Measurements from ENCODE around the gene TCAP. TPM values are rescaled to one million over a fixed set of nuclear protein-coding genes. Genes with fewer than 3 reads are reported as not detected.

The TCAP gene
- polyA plus RNA-seq, 1 donor (not counting 4 experiments of a cell fraction or from before 2014, with no cell fraction given), result 0.20 TPM

DNA sequence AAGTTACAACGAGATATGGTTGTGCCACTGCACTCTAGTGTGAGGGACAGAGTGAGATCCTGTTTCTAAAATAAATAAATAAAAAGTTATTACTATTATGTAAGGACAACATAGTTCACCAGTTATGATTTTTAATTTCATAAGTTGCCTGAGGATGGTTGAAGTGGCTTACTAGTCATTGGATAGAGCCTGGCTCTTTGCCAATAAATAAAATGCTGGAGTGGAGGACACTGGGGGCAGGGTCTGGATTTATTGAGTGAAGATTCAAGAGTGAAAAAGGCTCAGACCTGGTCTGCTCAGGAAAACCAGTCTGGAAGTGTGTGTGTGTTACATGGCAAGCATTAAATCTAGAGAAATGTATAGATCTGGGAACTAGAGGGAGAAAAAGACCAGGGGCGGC, 26.1 kb upstream of the TCAP start:
- Histone ChIP-seq H3K4me1 (ENCODE audit: control insufficient read depth, extremely low read depth, insufficient read depth, low read length) (peaks cover 27% of the 10 kb centered on the region), H3K9me1 (ENCODE audit: control insufficient read depth, extremely low read depth, insufficient read depth, low read length) (peaks cover 3% of the 10 kb centered on the region), H3K79me2 (ENCODE audit: control insufficient read depth, insufficient read depth, low read length) (peaks cover 41% of the 10 kb centered on the region), H4K20me1 (ENCODE audit: control insufficient read depth, extremely low read depth, insufficient read depth, low read length) (peaks cover 6% of the 10 kb centered on the region), H3K27me3 (ENCODE audit: control insufficient read depth, extremely low read depth, insufficient read depth, low read length) (no peaks in the 10 kb centered on the region), H3K4me2 (ENCODE audit: control insufficient read depth, extremely low read depth, insufficient read depth, low read depth, low read length) (no peak overlapping the region), H2AFZ (ENCODE audit: control insufficient read depth, low read length) (no peak overlapping the region), H3K36me3 (ENCODE audit: control insufficient read depth in 2 of 2, extremely low read depth in 1 of 2, insufficient read depth in 2 of 2, low read length in 2 of 2) (no peaks in the 10 kb centered on the region), H3K27ac (ENCODE audit: control insufficient read depth, insufficient read depth, low read length) (no peak overlapping the region), H3K9me3 (ENCODE audit: control insufficient read depth, low read depth, low read length) (no peaks in the 10 kb centered on the region), H3K9ac (ENCODE audit: control insufficient read depth, extremely low read depth, insufficient read depth, low read length) (no peak overlapping the region), H3K4me3 (ENCODE audit: control insufficient read depth in 2 of 3, extremely low read depth in 1 of 3, insufficient read depth in 2 of 3, low read depth in 1 of 3, low read length in 3 of 3) (no peak overlapping the region)
- no peak for DNase-seq (ENCODE audit: low read depth, low spot score)
- no peak for TF ChIP-seq CTCF (optimal IDR thresholded peaks at IDR 0.05 in 1 of 3, IDR thresholded peaks at IDR 0.05 in 1 of 3, conservative IDR thresholded peaks at IDR 0.05 in 1 of 3; ENCODE audit: extremely low read depth in 1 of 3, insufficient read depth in 2 of 3, low read length in 3 of 3)
- TF ChIP-seq EZH2 (IDR thresholded peaks at IDR 0.05; ENCODE audit: low read length), result no peak
- dilution Hi-C loops (cut with MboI; ENCODE audit: extremely low pct_ligation_motif_present, low sequenced_read_pairs), result no loop called here
- FAIRE-seq, result no peak

- no peak overlapping the region for H3K4me2 ChIP-seq (ENCODE audit: control insufficient read depth, extremely low read depth, insufficient read depth, low read depth, low read length)
- H3K27me3 ChIP-seq (ENCODE audit: control insufficient read depth, extremely low read depth, insufficient read depth, low read length), result no peaks in the 10 kb centered on the region
- FAIRE-seq, result no peak
- peaks cover 45% of the 10 kb centered on the region for H3K79me2 ChIP-seq (ENCODE audit: control insufficient read depth, insufficient read depth, low read length)
- H3K9me1 ChIP-seq (ENCODE audit: control insufficient read depth, extremely low read depth, insufficient read depth, low read length), result peaks cover 3% of the 10 kb centered on the region
- TF ChIP-seq EZH2 (IDR thresholded peaks at IDR 0.05; ENCODE audit: low read length), result no peak
- no peak overlapping the region for H3K9ac ChIP-seq (ENCODE audit: control insufficient read depth, extremely low read depth, insufficient read depth, low read length)
- H3K4me3 ChIP-seq (ENCODE audit: control insufficient read depth in 2 of 3, extremely low read depth in 1 of 3, insufficient read depth in 2 of 3, low read depth in 1 of 3, low read length in 3 of 3), result no peak overlapping the region
- no peak overlapping the region for H3K27ac ChIP-seq (ENCODE audit: control insufficient read depth, insufficient read depth, low read length)
- H3K36me3 ChIP-seq (ENCODE audit: control insufficient read depth in 2 of 2, extremely low read depth in 1 of 2, insufficient read depth in 2 of 2, low read length in 2 of 2), result no peaks in the 10 kb centered on the region
- H2AFZ ChIP-seq (ENCODE audit: control insufficient read depth, low read length), result no peak overlapping the region
- H4K20me1 ChIP-seq (ENCODE audit: control insufficient read depth, extremely low read depth, insufficient read depth, low read length), result peaks cover 6% of the 10 kb centered on the region
- peaks cover 27% of the 10 kb centered on the region for H3K4me1 ChIP-seq (ENCODE audit: control insufficient read depth, extremely low read depth, insufficient read depth, low read length)
- dilution Hi-C loops (cut with MboI; ENCODE audit: extremely low pct_ligation_motif_present, low sequenced_read_pairs), result no loop called here
- DNase-seq (ENCODE audit: low read depth, low spot score), result no peak
- H3K9me3 ChIP-seq (ENCODE audit: control insufficient read depth, low read depth, low read length), result no peaks in the 10 kb centered on the region
Observed at GRCh38 chr17:39639566-39640458, 25.3 kb upstream of the TCAP start.

All from keratinocyte (primary cell).